CD14-positive monocyte (primary cell): Measurements from ENCODE around the gene STK39. TPM values are rescaled to one million over a fixed set of nuclear protein-coding genes. Genes with fewer than 3 reads are reported as not detected.

Experiments used
- DNase-seq, 3 donors: peaks; one replicate each; pipeline ENCODE4 v3.0.0-alpha.2; 2011 to 2022
- H2AFZ ChIP-seq: 2 replicates; pipeline ENCODE4 v1.6.0; 2012; ENCODE audit warnings: mild to moderate bottlenecking, low read depth, low read length, inconsistent platforms; ENCODE audit not compliant: insufficient read depth, poor library complexity, severe bottlenecking
- H3K27ac ChIP-seq, 2 donors: 1 replicate in 1 of 2; 2 replicates in 1 of 2; pipeline ENCODE4 v1.5.1; 2012 to 2013; ENCODE audit warnings: low read length in 2 of 2, control low read depth in 1 of 2, inconsistent platforms in 1 of 2, low read depth in 1 of 2, mild to moderate bottlenecking in 1 of 2
- H3K27me3 ChIP-seq, 2 donors: one replicate each; pipeline versions ENCODE4 v1.6.0 to v1.6.1; 2011 to 2013; ENCODE audit warnings: low read length in 2 of 2; ENCODE audit not compliant: control insufficient read depth in 2 of 2, insufficient read depth in 2 of 2
- H3K36me3 ChIP-seq, 2 donors: replicated peaks in 1 of 2; 1 replicate in 1 of 2; 2 replicates in 1 of 2; pipeline versions ENCODE4 v1.5.1 to v1.6.1; 2012 to 2013; ENCODE audit warnings: low read length in 2 of 2, control low read depth in 1 of 2, inconsistent platforms in 1 of 2, mild to moderate bottlenecking in 1 of 2; ENCODE audit not compliant: insufficient read depth in 2 of 2, control insufficient read depth in 1 of 2
- H3K4me1 ChIP-seq, 2 donors: 1 replicate in 1 of 2; 2 replicates in 1 of 2; pipeline versions ENCODE4 v1.5.1 to v1.6.1; 2012 to 2013; ENCODE audit warnings: low read length in 2 of 2, control low read depth in 1 of 2, inconsistent platforms in 1 of 2, mild to moderate bottlenecking in 1 of 2, moderate library complexity in 1 of 2; ENCODE audit not compliant: insufficient read depth in 2 of 2, control insufficient read depth in 1 of 2
- H3K4me2 ChIP-seq: replicated peaks from 2 replicates; pipeline ENCODE3; 2012; ENCODE audit warnings: low read length, moderate library complexity, mild to moderate bottlenecking; ENCODE audit not compliant: poor library complexity, severe bottlenecking; ENCODE audit errors: extremely low read depth
- H3K4me3 ChIP-seq, 3 experiments: fragments of 200-600 bp in 1 of 3; sonication (generic) in 1 of 3; replicated peaks in 1 of 3; 1 replicate in 2 of 3; 2 replicates in 1 of 3; pipeline ENCODE4 v1.5.1; 2011 to 2013; ENCODE audit warnings: low read length in 3 of 3, mild to moderate bottlenecking in 3 of 3, control low read depth in 2 of 3, low read depth in 2 of 3, inconsistent platforms in 1 of 3, moderate library complexity in 1 of 3
- H3K79me2 ChIP-seq: 2 replicates; pipeline ENCODE4 v1.6.0; 2012; ENCODE audit warnings: mild to moderate bottlenecking, control low read depth, inconsistent platforms, low read length, moderate library complexity; ENCODE audit not compliant: insufficient read depth
- H3K9ac ChIP-seq: 2 replicates; pipeline ENCODE4 v1.6.0; 2017; ENCODE audit warnings: low read length, mild to moderate bottlenecking; ENCODE audit not compliant: insufficient read depth, poor library complexity, severe bottlenecking
- H3K9me3 ChIP-seq, 2 donors: replicated peaks in 1 of 2; 1 replicate in 1 of 2; 2 replicates in 1 of 2; pipeline versions ENCODE4 v1.5.1 to v1.6.1; 2012 to 2013; ENCODE audit warnings: low read length in 2 of 2, control low read depth in 1 of 2; ENCODE audit not compliant: control insufficient read depth in 1 of 2, insufficient read depth in 1 of 2
- H4K20me1 ChIP-seq: 2 replicates; pipeline ENCODE4 v1.6.0; 2012; ENCODE audit warnings: mild to moderate bottlenecking, low read length, control low read depth, moderate library complexity; ENCODE audit not compliant: insufficient read depth
- H3K27ac Mint-ChIP-seq, 7 donors: one replicate each; pipeline ENCODE4 v1.8.0; 2020; ENCODE audit warnings: mild to moderate bottlenecking in 7 of 7, mixed read lengths in 7 of 7, moderate library complexity in 6 of 7, inconsistent platforms in 2 of 7
- H3K27me3 Mint-ChIP-seq, 3 donors: one replicate each; pipeline ENCODE4 v1.8.0; 2021 to 2022; ENCODE audit warnings: low read depth in 3 of 3, mild to moderate bottlenecking in 3 of 3, mixed read lengths in 3 of 3, moderate library complexity in 3 of 3, inconsistent platforms in 1 of 3
- H3K36me3 Mint-ChIP-seq, 2 donors: one replicate each; pipeline ENCODE4 v1.8.0; 2020; ENCODE audit warnings: mixed read lengths in 2 of 2, inconsistent platforms in 1 of 2, mild to moderate bottlenecking in 1 of 2
- H3K4me1 Mint-ChIP-seq: one replicate; pipeline ENCODE4 v1.8.0; 2020; ENCODE audit warnings: mild to moderate bottlenecking, mixed read lengths
- H3K4me3 Mint-ChIP-seq, 2 donors: one replicate each; pipeline ENCODE4 v1.8.0; 2020; ENCODE audit warnings: mild to moderate bottlenecking in 2 of 2, mixed read lengths in 2 of 2, moderate library complexity in 1 of 2
- H3K9me3 Mint-ChIP-seq, 7 donors: one replicate each; pipeline ENCODE4 v1.8.0; 2020 to 2022; ENCODE audit warnings: mixed read lengths in 7 of 7, mild to moderate bottlenecking in 6 of 7, moderate library complexity in 6 of 7, inconsistent platforms in 2 of 7
- WGBS: methylation state at CpG from one replicate; pipeline ENCODE4 v1.1.5; 2013; ENCODE audit warnings: missing lambda C conversion rate; ENCODE audit not compliant: insufficient coverage; 5-methylcytosine and 5-hydroxymethylcytosine counted together
- intact Hi-C, 2 donors: fragments of 100-400 bp; cut with micrococcal nuclease; formaldehyde crosslinking; loops; one replicate each; pipeline versions ENCODE4 v1.15.0 to v1.15.1; 2023
- polyA plus RNA-seq, 3 donors: library from polyadenylated mRNA; depleted of rRNA in 1 of 3; unstranded in 2 of 3; stranded (reverse) in 1 of 3; fragments of 300-500 nt in 2 of 3; fragments of >200 nt in 1 of 3; fragmentation: Illumina TruSeq in 2 of 3; gene quantifications; 1 replicate in 2 of 3; 2 replicates in 1 of 3; pipeline ENCODE4 v1.2.3, GENCODE V29; 2012 to 2021
- TF ChIP-seq, protein P1 (sequence below): fragments of 200-600 bp; IDR thresholded peaks from one replicate; pipeline ENCODE4 v1.8.0; 2022; ENCODE audit warnings: antibody characterized with exemption, mild to moderate bottlenecking

The STK39 gene
- polyA plus RNA-seq, 3 donors: 1.2 to 2.7 (median 2.6) TPM

DNA sequence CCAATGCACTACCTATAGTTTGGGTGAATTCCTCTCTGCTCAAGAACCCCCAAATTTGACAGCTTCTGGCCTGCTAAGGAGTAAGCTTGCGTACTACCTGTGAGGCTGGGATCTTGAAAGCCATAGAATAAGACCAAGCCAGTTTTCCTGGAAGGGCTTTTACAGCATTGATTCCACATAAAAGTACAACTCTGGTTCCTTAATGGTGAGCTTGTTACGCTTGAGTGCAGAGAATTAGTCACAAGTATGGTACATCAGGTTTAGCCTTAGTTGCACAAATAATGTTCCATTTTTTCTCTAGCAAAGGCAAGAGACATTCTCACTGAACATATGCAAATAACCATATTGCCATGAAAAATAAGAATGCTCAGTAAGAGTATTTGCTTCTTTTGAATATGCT, 39.1 kb upstream of the STK39 start:
- TF ChIP-seq, protein P1, sequence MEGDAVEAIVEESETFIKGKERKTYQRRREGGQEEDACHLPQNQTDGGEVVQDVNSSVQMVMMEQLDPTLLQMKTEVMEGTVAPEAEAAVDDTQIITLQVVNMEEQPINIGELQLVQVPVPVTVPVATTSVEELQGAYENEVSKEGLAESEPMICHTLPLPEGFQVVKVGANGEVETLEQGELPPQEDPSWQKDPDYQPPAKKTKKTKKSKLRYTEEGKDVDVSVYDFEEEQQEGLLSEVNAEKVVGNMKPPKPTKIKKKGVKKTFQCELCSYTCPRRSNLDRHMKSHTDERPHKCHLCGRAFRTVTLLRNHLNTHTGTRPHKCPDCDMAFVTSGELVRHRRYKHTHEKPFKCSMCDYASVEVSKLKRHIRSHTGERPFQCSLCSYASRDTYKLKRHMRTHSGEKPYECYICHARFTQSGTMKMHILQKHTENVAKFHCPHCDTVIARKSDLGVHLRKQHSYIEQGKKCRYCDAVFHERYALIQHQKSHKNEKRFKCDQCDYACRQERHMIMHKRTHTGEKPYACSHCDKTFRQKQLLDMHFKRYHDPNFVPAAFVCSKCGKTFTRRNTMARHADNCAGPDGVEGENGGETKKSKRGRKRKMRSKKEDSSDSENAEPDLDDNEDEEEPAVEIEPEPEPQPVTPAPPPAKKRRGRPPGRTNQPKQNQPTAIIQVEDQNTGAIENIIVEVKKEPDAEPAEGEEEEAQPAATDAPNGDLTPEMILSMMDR: no peak
- Histone ChIP-seq H3K27ac (no peak overlapping the region), H3K36me3 (no peaks in the 10 kb centered on the region), H3K9me3 (no peaks in the 10 kb centered on the region), H2AFZ (no peak overlapping the region), H3K4me1 (no peaks in the 10 kb centered on the region), H4K20me1 (no peaks in the 10 kb centered on the region), H3K79me2 (no peaks in the 10 kb centered on the region), H3K9ac (no peak overlapping the region), H3K4me3 (no peak overlapping the region), H3K27me3 (no peaks in the 10 kb centered on the region), H3K4me2 (no peak overlapping the region)
- no peak overlapping the region for H3K4me3 Mint-ChIP-seq
- H3K27me3 Mint-ChIP-seq: peaks cover 0 to 3% (median 2%) of the 10 kb centered on the region in 3 donors
- no peaks in the 10 kb centered on the region for H3K9me3 Mint-ChIP-seq
- H3K4me1 Mint-ChIP-seq: no peaks in the 10 kb centered on the region
- no CpG with 5 or more reads among the region's 2 CpGs for WGBS
- no peaks in the 10 kb centered on the region for H3K36me3 Mint-ChIP-seq
- no peak overlapping the region for H3K27ac Mint-ChIP-seq
- DNase-seq: no peak
- intact Hi-C loops: no loop called here

DNA sequence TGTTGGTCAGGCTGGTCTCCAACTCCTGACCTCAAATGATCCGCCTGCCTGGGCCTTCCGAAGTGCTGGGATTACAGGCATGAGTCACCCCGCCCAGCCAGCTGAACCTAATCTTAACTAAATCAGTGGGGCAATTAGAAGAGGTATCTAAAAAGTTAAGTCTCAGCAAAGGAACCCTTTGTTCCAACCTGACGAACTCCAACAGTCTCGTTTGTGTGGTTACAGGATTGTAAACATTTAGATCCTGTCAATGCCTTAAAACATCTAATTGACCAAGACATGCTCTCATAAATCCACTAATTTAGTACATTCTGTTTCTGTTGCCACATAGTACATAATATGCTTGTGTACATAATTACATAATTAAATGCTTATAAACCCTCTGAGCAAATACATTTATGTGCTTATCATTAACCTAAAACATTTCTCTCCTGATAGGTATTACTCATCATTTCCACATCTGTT, 31.1 kb upstream of the STK39 start:
- Mint-ChIP-seq H3K27me3 (peaks cover 0 to 1% (median 0%) of the 10 kb centered on the region in 3 donors), H3K4me1 (no peaks in the 10 kb centered on the region), H3K27ac (no peak overlapping the region), H3K9me3 (no peaks in the 10 kb centered on the region), H3K36me3 (no peaks in the 10 kb centered on the region), H3K4me3 (no peak overlapping the region)
- Histone ChIP-seq H3K4me2 (no peak overlapping the region), H3K9ac (no peak overlapping the region), H3K27me3 (no peaks in the 10 kb centered on the region), H3K36me3 (no peaks in the 10 kb centered on the region), H3K9me3 (no peaks in the 10 kb centered on the region), H2AFZ (no peak overlapping the region), H3K27ac (no peak overlapping the region), H4K20me1 (no peaks in the 10 kb centered on the region), H3K4me1 (no peaks in the 10 kb centered on the region), H3K79me2 (no peaks in the 10 kb centered on the region), H3K4me3 (no peak overlapping the region)
- WGBS: no CpG with 5 or more reads among the region's 5 CpGs
- TF ChIP-seq, protein P1: no peak
- intact Hi-C loops: no loop called here
- DNase-seq: no peak
